Measurements from ENCODE around the gene GSTCD.
"Not testable (repeated sequence)": the region's sequence is repeated elsewhere in the genome, so short reads cannot be mapped to it uniquely, and the experiment has no call there.

The GSTCD gene, protein sequence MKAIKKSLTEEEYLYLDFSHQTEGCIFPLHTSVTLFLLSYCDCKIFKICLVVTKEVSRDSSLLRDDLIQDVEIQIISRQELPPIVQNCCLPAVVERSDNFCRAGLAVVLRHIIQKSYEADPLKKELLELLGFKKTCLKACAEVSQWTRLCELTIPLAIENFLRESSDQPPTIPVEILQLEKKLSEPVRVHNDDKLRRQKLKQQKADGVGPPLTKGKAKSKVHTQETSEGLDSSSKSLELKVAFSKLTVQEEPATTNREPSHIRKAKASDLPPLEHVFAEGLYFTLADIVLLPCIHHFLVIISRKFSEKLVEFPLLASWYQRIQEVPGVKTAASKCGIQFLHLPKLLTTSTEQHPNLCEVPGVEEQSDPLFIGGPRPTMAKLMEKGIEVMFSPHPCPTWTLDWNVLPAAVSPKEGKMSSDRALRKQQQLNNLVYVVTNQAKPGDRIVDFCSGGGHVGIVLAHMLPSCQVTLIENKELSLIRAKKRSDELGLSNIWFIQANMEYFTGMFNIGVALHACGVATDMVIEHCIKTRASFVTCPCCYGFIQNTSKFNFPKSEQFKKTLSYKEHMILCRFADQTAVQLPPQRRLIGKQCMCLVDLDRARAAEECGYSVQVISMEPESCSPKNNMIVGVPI

DNA sequence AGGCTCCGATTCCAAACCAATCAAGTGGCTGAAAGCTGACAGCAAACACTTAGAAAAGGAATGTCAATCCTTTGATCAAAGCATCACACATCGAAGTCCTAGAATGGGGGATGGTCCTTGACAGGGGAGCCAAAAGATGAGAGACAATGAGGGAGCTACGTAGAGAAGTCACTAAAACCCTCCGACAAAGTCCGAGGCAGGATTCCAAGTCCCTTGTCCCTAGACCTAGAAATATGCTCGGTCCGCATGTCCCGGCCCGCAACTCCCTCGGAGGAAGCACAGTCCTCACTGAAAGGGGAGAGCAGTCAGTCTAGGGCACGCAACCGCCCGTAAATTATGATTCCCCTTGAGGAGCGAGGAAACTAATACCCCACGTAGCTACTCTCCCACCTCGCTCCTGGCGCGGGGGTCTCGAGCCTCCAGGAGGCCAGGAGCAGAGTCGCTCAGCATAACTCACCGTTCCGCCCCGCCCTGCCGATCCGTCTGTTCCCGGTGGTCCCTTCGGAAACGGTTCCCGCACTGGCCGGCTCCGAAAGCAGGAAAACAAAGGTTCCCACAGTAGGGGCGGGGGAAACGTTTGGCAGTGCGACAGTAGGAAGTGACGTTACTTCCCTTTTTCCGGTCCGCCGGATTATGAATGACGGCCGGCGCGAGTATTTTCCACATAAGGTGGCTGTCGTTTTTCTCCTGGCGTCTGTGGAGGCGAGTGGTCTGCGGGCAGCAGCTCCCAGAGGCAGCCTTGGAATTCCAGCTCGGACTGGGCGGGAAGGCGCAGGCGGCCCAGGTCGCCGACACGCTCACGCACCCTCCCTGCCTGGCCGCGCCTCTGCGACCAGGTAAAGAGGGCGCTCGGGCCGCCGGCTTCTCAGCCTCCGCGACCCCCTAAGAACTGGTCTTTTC is at the start of gene GSTCD, which contains the start of gene INTS12:
Gene GSTCD (plus strand): TSS at position 604 of the 900 bp plus-strand sequence. CDS start 8,830 bp downstream, outside the sequence.
Gene INTS12 (minus strand): TSS at position 509 of the 900 bp plus-strand sequence. CDS start 8,684 bp downstream, outside the sequence.
- DNase-seq (ENCODE audit: low read depth in 2 of 2), result peak; percentile 74 to 81

DNA sequence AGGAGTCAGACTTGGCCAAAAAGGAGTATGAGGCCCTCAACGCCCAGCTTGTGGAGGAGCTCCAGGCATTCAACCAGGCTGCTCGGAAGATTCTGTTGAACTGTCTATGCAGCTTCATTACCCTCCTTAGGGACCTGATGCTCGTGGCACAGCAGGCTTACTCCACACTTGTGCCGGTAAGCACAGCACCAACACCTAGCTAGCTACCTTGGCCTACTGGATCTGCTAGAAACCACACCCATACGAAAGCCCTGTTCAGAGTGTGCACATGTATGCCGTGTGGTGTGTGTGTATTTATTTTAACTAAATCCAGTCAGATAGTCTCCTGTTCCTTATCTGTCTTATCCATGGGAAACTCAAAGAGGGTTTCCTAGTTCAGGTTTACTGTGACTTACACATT is 49.4 kb upstream of the GSTCD start:
- no peak for DNase-seq (ENCODE audit: low read depth in 2 of 2)

GRCh38 chr4:105661028-105661427 is 47.6 kb upstream of the GSTCD start:
- DNase-seq (ENCODE audit: low read depth in 2 of 2), result no peak

- no peak for DNase-seq (ENCODE audit: low read depth in 2 of 2)
Measured at GRCh38 chr4:105662935-105663675, 45.5 kb upstream of the GSTCD start.

GRCh38 chr4:105666693-105667092 is 41.9 kb upstream of the GSTCD start:
- DNase-seq (ENCODE audit: low read depth in 2 of 2), result no peak

GRCh38 chr4:105670684-105671083 is 37.9 kb upstream of the GSTCD start:
- no peak for DNase-seq (ENCODE audit: low read depth in 2 of 2)

GRCh38 chr4:105671301-105671700 is 37.3 kb upstream of the GSTCD start:
- DNase-seq (ENCODE audit: low read depth in 2 of 2), result no peak

GRCh38 chr4:105674011-105674410 is 34.6 kb upstream of the GSTCD start:
- DNase-seq (ENCODE audit: low read depth in 2 of 2), result no peak

DNA sequence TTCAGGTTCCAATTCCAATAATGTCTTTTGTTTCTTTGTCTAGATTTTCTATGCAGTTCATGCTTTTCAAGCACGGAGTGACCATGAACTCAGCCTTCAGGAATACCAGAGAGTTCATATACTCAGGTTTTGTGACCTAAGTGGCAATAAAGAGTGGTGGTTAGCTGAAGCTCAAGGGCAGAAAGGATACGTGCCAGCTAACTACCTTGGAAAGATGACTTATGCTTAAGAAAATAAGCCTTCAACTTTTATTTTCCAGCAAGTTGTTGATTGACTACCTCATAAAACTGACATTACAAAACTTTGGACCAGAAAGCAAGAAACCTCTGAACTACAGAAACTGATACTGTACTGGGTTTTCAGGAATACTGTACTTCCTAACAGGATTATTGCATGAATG is 30.9 kb upstream of the GSTCD start:
- DNase-seq (ENCODE audit: low read depth in 2 of 2), result no peak

DNA sequence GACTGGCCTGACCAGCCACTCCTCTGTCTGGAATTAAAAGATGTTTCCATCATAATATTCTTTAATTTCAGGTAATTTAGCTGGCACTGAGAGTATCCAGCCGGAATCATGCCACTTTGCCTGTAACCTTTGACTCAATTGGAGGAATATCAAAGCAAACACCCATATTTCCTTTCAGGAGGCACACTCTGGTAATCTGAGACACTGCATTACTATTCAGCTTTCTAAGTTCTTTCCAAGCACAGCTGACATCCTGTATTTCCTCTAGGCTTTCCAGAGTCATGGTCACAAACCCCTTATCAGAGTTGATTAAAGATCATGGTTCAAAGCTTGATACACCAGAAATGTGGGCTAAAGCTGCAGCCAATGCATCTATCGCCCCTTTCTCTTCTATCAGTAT is 29.4 kb upstream of the GSTCD start:
- no peak for DNase-seq (ENCODE audit: low read depth in 2 of 2)

DNA sequence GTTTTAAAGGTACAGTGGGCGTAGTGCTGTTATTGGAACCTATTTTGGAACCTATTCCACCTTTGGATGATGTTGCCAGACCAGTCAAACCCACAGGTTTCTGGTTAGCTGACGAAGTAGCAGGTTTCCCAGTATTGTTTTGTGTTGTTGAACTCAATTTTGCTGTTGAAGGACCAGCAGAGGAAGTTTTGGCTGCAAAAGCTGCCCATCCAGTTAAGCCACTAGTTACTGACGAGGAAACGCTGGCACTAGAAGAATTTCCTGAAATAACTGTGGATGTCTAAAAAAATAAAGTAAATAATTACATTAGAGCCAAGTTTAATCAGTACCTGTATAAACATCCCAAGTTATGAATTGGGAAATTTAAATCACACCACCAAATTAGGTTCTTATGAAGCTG is 25.5 kb upstream of the GSTCD start:
- no peak for DNase-seq (ENCODE audit: low read depth in 2 of 2)

DNA sequence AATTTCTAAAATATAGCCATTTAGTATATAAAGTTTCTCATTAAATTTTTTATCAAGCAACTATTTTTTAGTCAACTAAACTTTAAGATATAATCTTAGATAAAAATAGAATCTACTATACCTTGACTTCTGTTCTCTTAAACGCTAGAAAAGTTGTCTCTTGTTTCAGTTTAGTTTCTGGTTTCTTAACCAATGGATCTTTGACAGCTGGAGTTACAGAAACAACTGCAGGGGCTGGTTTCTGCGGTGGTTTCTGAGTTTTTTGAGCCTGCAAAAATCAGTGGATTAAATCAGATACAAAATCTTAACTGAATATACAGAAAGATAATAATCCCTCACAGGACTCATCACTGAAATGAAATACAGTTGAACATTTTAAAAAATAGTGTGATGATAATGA is 22.0 kb upstream of the GSTCD start:
- DNase-seq (ENCODE audit: low read depth in 2 of 2), result no peak

DNA sequence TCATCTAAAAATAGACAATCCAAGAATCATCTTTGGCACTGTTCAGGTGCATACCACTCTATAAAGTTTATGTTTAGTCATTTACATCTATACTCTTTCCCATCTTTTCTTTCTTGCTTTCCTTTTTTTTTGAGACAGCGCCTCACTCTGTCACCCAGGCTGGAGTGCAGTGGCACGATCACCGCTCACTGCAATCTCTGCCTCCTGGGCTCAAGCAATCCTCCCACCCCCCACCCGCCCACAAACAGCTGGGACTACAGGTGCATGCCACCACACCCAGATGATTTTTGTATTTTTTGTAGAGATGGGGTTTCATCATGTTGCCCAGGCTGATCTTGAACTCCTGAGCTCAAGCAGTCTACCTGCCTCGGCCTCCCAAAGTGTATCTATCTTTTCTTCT is 13.8 kb upstream of the GSTCD start:
- not testable (repeated sequence) for DNase-seq (ENCODE audit: low read depth in 2 of 2)

DNA sequence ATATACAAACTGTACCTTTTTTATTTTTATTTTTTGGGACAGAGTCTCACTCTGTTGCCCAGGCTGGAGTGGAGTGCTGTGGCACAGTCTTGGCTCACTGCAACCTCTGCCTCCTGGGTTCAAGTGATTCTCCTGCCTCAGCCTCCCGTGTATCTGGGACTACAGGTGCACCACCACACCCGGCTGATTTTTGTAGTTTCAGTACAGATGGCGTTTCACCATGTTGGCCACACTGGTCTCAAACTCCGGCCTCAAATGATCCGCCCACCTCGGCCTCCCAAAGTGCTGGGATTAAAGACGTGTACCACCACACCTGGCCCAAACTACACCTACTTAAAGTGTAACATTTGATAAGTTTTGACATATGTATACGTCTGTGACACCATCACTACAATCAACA is 12.8 kb upstream of the GSTCD start:
- not testable (repeated sequence) for DNase-seq (ENCODE audit: low read depth in 2 of 2)

DNA sequence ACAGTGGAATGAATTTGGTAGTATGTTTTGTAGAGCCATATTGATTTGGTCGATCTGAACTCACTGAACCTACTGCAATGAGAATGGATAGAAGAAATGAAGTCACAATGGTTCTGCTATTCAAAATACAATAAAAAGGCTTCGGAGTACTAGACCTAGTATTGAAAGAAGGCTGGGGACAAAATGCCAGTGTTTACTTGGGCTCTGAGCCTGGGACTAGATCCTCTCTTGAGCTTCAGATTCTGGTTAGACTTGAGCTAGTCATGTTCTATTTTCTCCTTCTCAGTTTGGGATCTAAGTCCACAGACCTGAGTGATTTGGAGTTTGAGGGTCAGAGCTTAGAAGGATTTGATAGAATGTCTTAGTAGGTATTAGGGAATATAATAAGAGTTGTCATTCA is 10.0 kb upstream of the GSTCD start:
- DNase-seq (ENCODE audit: low read depth in 2 of 2), result no peak

GRCh38 chr4:105707782-105708180 is 803 bp upstream of the GSTCD start:
- no peak for DNase-seq (ENCODE audit: low read depth in 2 of 2)

DNA sequence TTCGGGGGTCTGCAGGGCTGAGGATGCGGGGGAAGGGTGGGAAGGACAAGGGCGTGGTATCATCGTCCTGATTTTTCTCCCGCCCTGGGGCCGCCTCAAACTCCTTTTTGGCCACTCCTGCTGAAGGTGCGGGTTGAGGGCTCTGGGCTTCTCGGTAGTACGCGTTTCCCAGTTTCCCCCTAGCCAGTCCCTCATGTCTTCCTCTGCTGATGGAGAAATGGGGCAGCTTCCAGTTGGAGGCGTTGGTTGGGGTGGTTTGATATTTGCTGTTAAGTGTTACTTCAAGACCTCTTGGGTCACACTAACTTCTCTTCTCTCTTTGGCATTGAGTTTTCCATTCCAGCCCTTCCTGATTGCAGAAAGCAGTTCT is 482 bp downstream of the GSTCD start:
- no peak for DNase-seq (ENCODE audit: low read depth in 2 of 2)

- no peak for DNase-seq (ENCODE audit: low read depth in 2 of 2)
Measured at GRCh38 chr4:105710012-105710600, 1.5 kb downstream of the GSTCD start.

GRCh38 chr4:105710678-105711077 is 2.1 kb downstream of the GSTCD start:
- no peak for DNase-seq (ENCODE audit: low read depth in 2 of 2)

DNA sequence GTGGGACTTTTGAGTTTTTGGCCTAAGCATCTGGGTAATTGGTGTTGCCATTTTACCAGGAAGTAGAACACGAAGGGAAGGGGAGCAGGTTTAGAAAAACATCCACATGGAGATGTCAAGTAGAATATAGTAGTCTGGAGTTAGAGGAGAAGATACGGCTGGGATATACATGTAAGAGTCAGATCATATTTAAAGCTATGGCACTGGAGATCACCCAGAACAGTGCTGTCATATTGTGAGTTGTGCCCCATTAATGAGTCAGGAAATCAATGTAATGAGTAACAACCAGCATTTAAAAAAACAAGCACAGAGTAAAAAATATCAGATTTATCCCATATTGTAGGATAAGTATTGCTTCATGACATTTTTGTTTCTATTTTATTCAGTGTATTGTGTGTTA is 4.2 kb downstream of the GSTCD start:
- DNase-seq (ENCODE audit: low read depth in 2 of 2), result no peak

DNA sequence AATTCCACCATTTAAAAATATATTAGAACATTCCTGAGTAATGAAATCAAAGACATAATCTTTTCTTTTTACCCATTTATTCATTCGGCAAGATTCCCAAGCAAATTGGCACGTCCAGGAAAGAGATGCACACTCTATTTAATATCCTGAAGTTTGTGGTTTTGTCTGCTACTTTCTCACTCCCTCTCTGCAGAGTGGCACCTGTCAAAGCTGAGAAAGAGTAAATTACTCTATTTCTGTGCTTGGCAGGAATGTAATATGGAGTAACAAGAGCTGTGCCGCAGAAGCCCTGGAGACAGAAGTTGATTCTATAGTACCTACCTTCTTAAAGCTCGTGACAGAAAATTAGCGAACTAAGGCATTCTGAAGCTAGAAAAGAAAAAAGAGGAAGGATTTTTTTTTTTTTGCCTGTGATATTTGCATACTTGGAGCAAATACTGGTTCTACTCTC is 5.5 kb downstream of the GSTCD start:
- DNase-seq (ENCODE audit: low read depth in 2 of 2), result no peak
